GM12875 (cell line): Measurements from ENCODE around the gene RTF2.

Experiments
- H3K4me3 ChIP-seq: one replicate; pipeline ENCODE4 v1.5.1; 2011; ENCODE audit warnings: low read depth, low read length, control low read depth
- CTCF ChIP-seq: IDR thresholded peaks from 2 replicates; pipeline ENCODE4 v1.5.1; 2011; ENCODE audit warnings: low read depth, mild to moderate bottlenecking, control low read depth, inconsistent platforms, low read length, moderate library complexity, borderline replicate concordance; ENCODE audit not compliant: insufficient read depth

The RTF2 gene

GRCh38 chr20:56445130-56445529 is 23.3 kb upstream of the RTF2 start:
- no peak for TF ChIP-seq CTCF
- no peak overlapping the region for H3K4me3 ChIP-seq

GRCh38 chr20:56445540-56445939 is 22.9 kb upstream of the RTF2 start:
- no peak overlapping the region for H3K4me3 ChIP-seq
- no peak for TF ChIP-seq CTCF

- no peak for TF ChIP-seq CTCF
- no peak overlapping the region for H3K4me3 ChIP-seq
These were observed 21.2 kb upstream of the RTF2 start for GRCh38 chr20:56447227-56447626.

GRCh38 chr20:56449459-56449858 is 19.0 kb upstream of the RTF2 start:
- no peak for TF ChIP-seq CTCF
- no peak overlapping the region for H3K4me3 ChIP-seq

- no peak overlapping the region for H3K4me3 ChIP-seq
- no peak for TF ChIP-seq CTCF
These were observed 17.2 kb upstream of the RTF2 start for GRCh38 chr20:56451056-56451765.

GRCh38 chr20:56453352-56453751 is 15.1 kb upstream of the RTF2 start:
- no peak overlapping the region for H3K4me3 ChIP-seq
- no peak for TF ChIP-seq CTCF

- TF ChIP-seq CTCF, result no peak
- H3K4me3 ChIP-seq, result no peak overlapping the region
These were observed 13.7 kb upstream of the RTF2 start for GRCh38 chr20:56454754-56455153.
